Measurements from ENCODE around the gene AOPEP.

Gene AOPEP

DNA sequence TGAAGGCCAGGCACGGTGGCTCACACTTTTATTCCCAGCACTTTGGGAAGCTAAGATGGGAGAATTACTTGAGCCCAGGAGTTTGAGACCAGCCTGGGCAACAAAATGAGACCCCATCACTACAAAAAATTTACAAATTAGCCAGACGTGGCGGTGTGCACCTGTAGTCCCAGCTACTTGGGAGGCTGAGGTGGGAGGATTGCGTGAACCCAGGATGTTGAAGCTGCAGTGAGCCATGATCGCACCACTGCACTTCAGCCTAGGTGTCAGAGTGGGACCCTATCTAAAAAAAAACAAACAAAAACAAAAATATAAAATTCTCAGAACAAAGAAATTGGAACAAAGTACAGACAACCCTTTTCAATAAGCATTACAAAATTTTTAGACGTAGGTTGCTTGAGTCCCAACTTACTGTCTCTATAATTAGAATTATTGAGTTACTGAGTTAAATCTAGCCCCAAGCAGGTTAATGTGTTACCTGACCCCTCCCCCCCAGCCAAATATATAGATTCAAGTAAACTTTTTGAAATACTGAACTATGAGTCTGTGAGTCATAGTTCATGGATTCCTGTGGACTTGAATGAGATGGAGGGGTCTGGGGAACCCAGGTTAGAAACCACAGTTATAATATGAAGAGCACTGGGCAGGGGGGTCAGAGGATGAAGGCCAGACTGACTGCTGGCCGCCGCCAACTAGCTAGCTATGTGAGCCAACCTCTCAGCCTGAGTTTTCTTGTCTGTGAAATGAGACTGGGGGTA, 173.1 kb downstream of the AOPEP start:
- H3K4me3 ChIP-seq (replicated peaks; ENCODE audit: low read depth, low read length): no peak overlapping the region
- DNase-seq (ENCODE audit: extremely low read depth, low read depth): no peak
- TF ChIP-seq, protein P1, sequence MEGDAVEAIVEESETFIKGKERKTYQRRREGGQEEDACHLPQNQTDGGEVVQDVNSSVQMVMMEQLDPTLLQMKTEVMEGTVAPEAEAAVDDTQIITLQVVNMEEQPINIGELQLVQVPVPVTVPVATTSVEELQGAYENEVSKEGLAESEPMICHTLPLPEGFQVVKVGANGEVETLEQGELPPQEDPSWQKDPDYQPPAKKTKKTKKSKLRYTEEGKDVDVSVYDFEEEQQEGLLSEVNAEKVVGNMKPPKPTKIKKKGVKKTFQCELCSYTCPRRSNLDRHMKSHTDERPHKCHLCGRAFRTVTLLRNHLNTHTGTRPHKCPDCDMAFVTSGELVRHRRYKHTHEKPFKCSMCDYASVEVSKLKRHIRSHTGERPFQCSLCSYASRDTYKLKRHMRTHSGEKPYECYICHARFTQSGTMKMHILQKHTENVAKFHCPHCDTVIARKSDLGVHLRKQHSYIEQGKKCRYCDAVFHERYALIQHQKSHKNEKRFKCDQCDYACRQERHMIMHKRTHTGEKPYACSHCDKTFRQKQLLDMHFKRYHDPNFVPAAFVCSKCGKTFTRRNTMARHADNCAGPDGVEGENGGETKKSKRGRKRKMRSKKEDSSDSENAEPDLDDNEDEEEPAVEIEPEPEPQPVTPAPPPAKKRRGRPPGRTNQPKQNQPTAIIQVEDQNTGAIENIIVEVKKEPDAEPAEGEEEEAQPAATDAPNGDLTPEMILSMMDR (IDR thresholded peaks at IDR 0.05; ENCODE audit: low read depth, low read length, missing control alignments): no peak

DNA sequence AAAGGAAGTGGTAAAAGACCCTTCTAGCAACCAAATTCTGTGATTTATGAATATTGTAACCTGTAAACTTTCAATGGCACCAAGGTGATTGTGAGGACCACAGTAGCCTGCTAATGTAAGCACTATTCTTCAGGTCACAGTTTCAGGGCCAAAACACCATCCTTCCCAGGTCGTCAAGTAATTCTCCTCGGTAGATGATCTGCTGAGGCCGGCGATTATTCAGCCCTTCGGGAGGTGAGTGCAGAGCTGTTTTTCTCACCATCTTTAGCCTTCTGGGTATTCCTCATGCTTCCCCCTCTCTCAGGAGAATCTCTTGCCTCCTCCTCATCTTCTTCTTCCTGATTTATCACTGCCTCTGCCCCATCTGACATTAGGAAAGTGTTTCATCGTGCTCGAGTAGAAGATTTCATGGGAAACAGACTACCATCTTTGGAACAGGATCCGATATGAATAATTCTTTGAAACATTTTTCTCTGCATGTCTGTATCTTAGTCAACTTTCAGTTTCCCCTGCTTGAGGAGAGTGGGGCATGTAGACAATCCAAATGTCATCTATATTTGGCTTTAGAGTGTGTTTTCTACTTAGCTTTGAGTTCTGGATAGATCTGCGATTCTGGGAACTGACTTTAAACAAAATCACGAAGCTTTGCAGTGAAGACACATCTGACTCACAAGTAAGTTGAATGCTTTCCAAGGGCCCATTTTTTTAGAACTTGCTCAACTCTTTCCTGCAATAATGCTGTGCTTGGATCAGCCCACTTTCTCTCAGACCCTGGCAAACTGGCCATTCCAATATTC, 173.9 kb downstream of the AOPEP start:
- H3K4me3 ChIP-seq (replicated peaks; ENCODE audit: low read depth, low read length): no peak overlapping the region
- no peak for DNase-seq (ENCODE audit: extremely low read depth, low read depth)
- TF ChIP-seq, protein P1 (IDR thresholded peaks at IDR 0.05; ENCODE audit: low read depth, low read length, missing control alignments): no peak

DNA sequence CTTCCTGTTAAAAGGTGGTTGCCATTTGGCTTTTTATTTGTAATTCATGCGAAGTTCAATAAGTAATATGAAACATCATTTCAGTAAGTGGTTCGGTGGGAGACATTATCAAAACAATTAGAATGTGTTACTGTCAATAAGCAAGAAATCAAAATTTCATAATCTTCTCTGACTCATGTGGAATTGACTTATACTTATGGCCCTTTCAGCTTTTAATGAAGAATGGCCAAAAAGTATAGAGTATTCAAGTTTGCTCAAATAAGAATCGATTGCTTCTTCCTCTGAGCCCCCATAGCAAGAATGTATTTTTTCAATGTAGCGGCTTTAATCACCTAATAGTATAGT, 174.5 kb downstream of the AOPEP start:
- TF ChIP-seq, protein P1 (IDR thresholded peaks at IDR 0.05; ENCODE audit: low read depth, low read length, missing control alignments): no peak
- no peak overlapping the region for H3K4me3 ChIP-seq (replicated peaks; ENCODE audit: low read depth, low read length)
- DNase-seq (ENCODE audit: extremely low read depth, low read depth): no peak

DNA sequence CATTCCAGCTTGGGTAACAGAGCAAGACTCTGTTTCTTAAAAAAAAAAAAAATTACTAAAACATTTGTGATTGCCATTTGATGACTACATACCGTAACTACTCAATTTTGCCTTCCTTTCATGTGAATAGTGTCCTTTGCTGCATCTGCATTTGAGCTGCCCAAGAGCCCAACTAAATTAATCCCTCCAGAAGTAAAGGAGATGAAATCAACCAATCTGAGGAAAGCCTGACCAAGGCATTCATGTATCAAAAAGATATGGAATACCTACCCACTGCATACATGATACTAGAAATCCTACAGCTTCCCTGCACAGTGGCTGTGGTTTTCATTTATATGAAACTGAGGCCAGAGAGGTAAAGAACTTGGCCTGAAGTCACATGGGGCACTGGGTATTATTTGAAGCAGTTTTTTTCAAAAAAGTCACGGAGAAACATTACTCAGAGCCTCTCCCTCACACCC, 177.5 kb downstream of the AOPEP start:
- DNase-seq (ENCODE audit: extremely low read depth, low read depth): no peak
- TF ChIP-seq, protein P1 (IDR thresholded peaks at IDR 0.05; ENCODE audit: low read depth, low read length, missing control alignments): no peak

DNA sequence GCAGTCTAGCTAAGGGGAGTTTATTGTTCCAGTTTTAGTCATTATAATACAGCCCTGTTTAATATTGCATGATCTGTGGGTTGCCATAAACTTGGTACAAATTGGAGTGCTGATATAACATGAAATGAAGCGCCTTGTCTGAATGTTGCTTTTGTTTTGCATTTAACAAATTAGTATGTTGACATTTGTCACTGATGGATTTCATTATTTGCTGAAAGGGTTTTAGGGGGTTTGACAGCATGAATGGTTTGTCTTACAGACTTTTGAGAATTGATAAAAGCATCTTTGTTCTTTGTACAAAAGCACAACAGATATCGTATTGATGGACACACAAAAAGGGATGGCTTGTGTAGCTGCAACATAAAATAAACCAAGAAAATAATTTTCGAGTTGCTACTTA, 178.3 kb downstream of the AOPEP start:
- no peak overlapping the region for H3K4me3 ChIP-seq (replicated peaks; ENCODE audit: low read depth, low read length)
- DNase-seq (ENCODE audit: extremely low read depth, low read depth): no peak
- TF ChIP-seq, protein P1 (IDR thresholded peaks at IDR 0.05; ENCODE audit: low read depth, low read length, missing control alignments): no peak

More for the DNA sequence above, 177.5 kb downstream of the AOPEP start:
- no peak overlapping the region for H3K4me3 ChIP-seq (replicated peaks; ENCODE audit: low read depth, low read length)

DNA sequence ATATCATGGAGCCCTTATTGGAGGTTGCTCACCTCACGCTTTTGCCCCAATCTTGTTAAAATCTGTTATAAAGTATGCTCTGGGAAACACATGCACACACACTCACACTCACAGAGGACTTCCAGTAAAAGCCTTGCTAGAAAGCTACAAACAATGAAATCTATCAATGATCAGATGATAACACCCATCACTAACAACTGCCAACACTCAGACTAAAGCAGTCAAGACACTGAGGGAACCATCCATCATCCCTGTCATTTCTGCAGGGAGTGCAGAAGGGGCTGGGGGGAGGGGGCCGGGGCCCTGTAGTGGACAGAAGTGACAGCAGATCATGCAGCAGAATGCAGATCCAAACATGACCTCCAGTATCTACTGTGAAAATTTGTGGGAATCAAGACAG, 179.1 kb downstream of the AOPEP start:
- no peak overlapping the region for H3K4me3 ChIP-seq (replicated peaks; ENCODE audit: low read depth, low read length)
- DNase-seq (ENCODE audit: extremely low read depth, low read depth): no peak
- TF ChIP-seq, protein P1 (IDR thresholded peaks at IDR 0.05; ENCODE audit: low read depth, low read length, missing control alignments): no peak

Measured in HFF-Myc (cell line).